Keratinocyte (primary cell): ENCODE results near the gene MNAT1.

Experiments
- CTCF ChIP-seq, 3 experiments: IDR thresholded peaks in 1 of 3; conservative IDR thresholded peaks in 1 of 3; optimal IDR thresholded peaks in 1 of 3; 2 replicates in 2 of 3; 3 replicates in 1 of 3; pipeline versions ENCODE3 to v1.5.1; 2011; ENCODE audit warnings: low read length in 3 of 3, mild to moderate bottlenecking in 3 of 3, moderate library complexity in 2 of 3, control low read depth in 1 of 3, inconsistent platforms in 1 of 3; ENCODE audit not compliant: insufficient read depth in 2 of 3; ENCODE audit errors: extremely low read depth in 1 of 3
- EZH2 ChIP-seq: IDR thresholded peaks from one replicate; pipeline ENCODE4 v1.6.1; 2012; ENCODE audit warnings: inconsistent platforms, mild to moderate bottlenecking, low read length, moderate library complexity

- TF ChIP-seq CTCF (optimal IDR thresholded peaks at IDR 0.05 in 1 of 3, IDR thresholded peaks at IDR 0.05 in 1 of 3, conservative IDR thresholded peaks at IDR 0.05 in 1 of 3; ENCODE audit: extremely low read depth in 1 of 3, insufficient read depth in 2 of 3, low read length in 3 of 3) (no peak), EZH2 (no peak)
These were observed 246.5 kb downstream of the MNAT1 start, which contains the start of the genes SLC38A6 and TRMT5 for GRCh38 chr14:60980811-60981632.
